Natural killer cell treated with Interleukin-12 subunit alpha and Interleukin-12 subunit beta and Interleukin-15 and Interleukin-18, amount 100 ng/mL, for 72 hours (primary cell): ENCODE data around the gene RNASEL. TPM values are rescaled to one million over a fixed set of nuclear protein-coding genes. Genes with fewer than 3 reads are reported as not detected.
A peak's percentile ranks its signal among the peaks of the same experiment; 100 is the strongest.

Experiments
- ATAC-seq, 2 donors: fragments of 150-1000 bp; cut with Tn5 transposase in 1 of 2; sonication (Bioruptor Pico), chemical (Tn5 transposase) in 1 of 2; 2 replicates each; pipeline ENCODE4 v1.10.0; 2021
- DNase-seq: peaks from one replicate; pipeline ENCODE4 v3.0.0; 2022; ENCODE audit warnings: low spot score
- H3K27ac Mint-ChIP-seq, 2 donors: 1 replicate in 1 of 2; 2 replicates in 1 of 2; pipeline ENCODE4 v1.8.0; 2022; ENCODE audit warnings: mixed read lengths in 2 of 2, mild to moderate bottlenecking in 1 of 2, moderate library complexity in 1 of 2
- H3K27me3 Mint-ChIP-seq, 2 donors: 1 replicate in 1 of 2; 2 replicates in 1 of 2; pipeline ENCODE4 v1.8.0; 2022; ENCODE audit warnings: mixed read lengths in 2 of 2
- H3K36me3 Mint-ChIP-seq: one replicate; pipeline ENCODE4 v1.8.0; 2022; ENCODE audit warnings: mixed read lengths
- H3K4me1 Mint-ChIP-seq, 2 donors: 1 replicate in 1 of 2; 2 replicates in 1 of 2; pipeline ENCODE4 v1.8.0; 2022; ENCODE audit warnings: low read depth in 2 of 2, mixed read lengths in 2 of 2, mild to moderate bottlenecking in 1 of 2
- H3K4me3 Mint-ChIP-seq: one replicate; pipeline ENCODE4 v1.8.0; 2022; ENCODE audit warnings: mixed read lengths
- H3K9me3 Mint-ChIP-seq: 2 replicates; pipeline ENCODE4 v1.8.0; 2022; ENCODE audit warnings: mixed read lengths
- total RNA-seq, 2 donors: library from RNA; stranded (reverse); gene quantifications; one replicate each; pipeline ENCODE4 v1.2.3, GENCODE V29; 2022

Gene RNASEL
- total RNA-seq, 2 donors from 2014 or later = 3.0 to 5.1 TPM

DNA sequence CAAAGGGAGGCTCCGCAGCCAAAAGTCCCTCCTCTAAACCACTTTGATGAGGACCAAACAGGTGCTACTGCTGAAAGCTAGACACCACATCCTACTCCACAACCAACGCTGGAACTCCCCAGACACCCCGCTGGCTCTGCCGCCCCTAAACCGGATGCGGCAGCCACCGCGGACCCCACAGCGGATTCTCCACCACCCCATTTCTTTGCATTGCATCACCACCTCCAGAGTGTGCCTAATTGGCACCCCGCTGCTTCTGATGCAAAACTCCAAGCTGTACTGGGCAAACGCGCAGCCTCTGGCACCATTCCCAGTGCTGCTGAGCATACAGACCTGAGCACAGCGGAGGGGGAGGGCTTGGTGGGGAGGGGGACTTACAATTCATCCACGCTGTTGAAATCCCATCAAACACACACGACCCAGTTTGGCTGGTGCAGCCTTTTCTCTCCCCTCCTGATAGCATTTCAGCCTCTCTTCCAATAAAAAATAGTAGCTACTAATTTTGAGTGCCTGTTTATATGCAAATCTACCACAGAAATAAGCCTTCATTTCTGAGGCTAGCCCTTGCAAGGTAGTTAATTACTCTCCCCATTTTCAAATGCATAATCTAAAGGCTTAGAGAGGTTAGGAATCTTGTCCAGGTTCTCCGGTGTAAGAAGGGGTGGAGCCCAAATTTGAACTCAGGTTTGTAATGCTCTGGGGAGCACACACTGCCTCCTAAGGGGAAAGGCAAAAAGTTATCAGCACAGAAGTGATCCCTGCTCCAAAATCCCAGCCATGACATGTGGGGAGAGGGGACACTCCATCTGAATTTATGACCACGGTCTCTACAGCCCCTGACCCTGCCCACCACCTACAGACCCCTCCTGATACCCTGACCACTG, 27.3 kb upstream of the RNASEL start:
- peak overlapping the region; percentile 79 for H3K4me3 Mint-ChIP-seq

DNA sequence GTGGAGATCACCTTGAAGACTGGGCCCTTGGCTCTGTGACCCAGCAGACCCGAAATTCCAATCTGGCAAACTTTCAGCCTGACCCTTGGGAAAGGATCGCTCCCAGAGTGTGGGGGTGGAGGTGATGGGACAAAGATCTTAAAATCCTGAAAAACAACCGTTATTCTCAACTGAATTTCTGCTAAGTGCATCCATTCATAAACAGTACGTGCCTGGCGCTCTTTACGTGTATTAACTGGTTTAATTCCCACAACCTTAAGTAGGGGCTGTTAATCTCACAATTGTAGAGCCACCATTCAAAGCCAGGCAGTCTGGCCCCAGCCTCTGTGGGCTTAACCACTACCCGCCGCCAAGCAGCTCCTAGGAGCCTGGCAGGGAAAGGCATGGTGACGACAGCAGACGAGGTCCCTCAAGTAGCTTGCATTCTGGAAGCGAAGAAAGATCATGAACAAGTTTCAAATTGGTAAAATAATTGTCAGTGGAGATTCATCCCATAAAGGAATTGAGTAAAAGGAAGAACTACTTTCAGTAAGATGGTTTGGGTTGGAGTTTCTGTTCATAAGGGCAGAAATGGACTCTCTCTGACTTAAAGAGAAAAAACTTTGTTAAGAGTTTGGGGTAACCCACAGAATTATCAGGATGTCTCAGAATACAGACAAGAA, 26.5 kb upstream of the RNASEL start:
- Mint-ChIP-seq H3K4me3 (peak overlapping the region; percentile 79), H3K4me1 (peaks cover 61 to 72% of the 10 kb centered on the region in 2 donors), H3K9me3 (no peaks in the 10 kb centered on the region), H3K27ac (peak overlapping the region; percentile 73 to 82), H3K36me3 (peaks cover 3% of the 10 kb centered on the region), H3K27me3 (peaks cover 9 to 35% of the 10 kb centered on the region in 2 donors)
- ATAC-seq = peak; percentile 53 to 54
- DNase-seq = no peak

More for the DNA sequence above, 27.3 kb upstream of the RNASEL start:
- DNase-seq (peak; percentile 90), ATAC-seq (peak; percentile 87 to 89)
- H3K4me1 Mint-ChIP-seq = peaks cover 63 to 73% of the 10 kb centered on the region in 2 donors
- H3K27ac Mint-ChIP-seq = peak overlapping the region; percentile 73 to 82
- H3K27me3 Mint-ChIP-seq = peaks cover 3 to 34% of the 10 kb centered on the region in 2 donors
- H3K9me3 Mint-ChIP-seq = no peaks in the 10 kb centered on the region
- peaks cover 8% of the 10 kb centered on the region for H3K36me3 Mint-ChIP-seq

DNA sequence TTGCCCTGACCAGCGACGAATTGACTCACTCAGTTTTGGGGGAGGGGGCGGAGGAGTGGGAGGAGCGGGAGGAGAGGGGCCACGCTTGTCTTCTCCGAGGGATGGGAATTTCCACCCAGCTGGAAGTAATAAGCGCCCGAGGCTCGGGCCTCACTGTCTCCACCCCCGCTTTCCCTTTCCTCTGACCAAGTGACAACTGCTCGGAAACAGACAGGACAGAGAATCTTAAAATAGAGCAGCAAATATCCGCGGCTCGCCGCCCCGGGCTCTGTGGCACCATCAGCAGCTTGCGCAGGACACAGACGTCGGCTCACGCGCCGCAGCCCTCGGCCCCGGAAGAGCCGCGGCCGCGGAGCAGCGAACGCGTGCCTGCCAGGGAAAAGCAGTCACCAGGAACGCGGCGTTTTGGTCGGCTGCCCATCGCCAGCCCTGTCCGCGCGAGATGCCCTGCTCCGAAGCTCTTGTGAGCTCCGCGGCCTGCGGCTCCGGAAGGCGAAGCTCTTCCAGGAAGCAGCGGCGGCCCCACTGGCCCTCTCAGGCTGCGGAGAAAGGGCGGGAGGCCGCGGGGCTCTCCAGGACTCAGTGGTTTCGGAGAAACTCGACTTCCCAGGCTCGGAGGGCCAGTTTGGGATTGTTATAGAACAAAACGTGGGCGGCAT, 25.9 kb upstream of the RNASEL start:
- Mint-ChIP-seq H3K4me3 (peak overlapping the region; percentile 79), H3K36me3 (no peaks in the 10 kb centered on the region), H3K27ac (peak overlapping the region; percentile 73 to 82), H3K4me1 (peaks cover 60 to 70% of the 10 kb centered on the region in 2 donors), H3K27me3 (peaks cover 9 to 34% of the 10 kb centered on the region in 2 donors), H3K9me3 (no peaks in the 10 kb centered on the region)
- ATAC-seq (peak; percentile 69 to 81), DNase-seq (peak; percentile 88)

DNA sequence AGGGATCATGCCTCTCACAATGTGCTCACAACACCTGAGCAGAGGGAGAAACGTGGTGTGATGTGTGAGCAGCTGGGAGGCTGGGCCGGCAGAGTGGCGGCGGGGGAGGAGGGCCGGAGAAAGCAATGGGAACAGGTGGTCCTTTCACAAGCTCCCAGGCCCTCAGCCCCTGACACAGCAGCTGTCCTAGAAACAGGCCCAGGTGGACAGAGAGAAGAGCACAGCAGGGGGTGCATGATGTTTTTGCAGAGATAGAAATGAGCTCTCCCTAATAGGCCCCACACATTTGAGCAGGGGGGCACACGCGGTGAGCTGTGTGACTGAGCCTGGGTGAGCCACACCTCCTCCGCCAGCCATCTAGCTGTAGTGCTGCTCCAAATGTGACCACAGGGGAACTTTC, 22.7 kb upstream of the RNASEL start:
- H3K27ac Mint-ChIP-seq = no peak overlapping the region
- DNase-seq (no peak), ATAC-seq (no peak)
- peaks cover 60 to 63% of the 10 kb centered on the region in 2 donors for H3K4me1 Mint-ChIP-seq
- H3K27me3 Mint-ChIP-seq = peaks cover 29 to 52% of the 10 kb centered on the region in 2 donors
- H3K36me3 Mint-ChIP-seq = no peaks in the 10 kb centered on the region
- H3K9me3 Mint-ChIP-seq = no peaks in the 10 kb centered on the region
- no peak overlapping the region for H3K4me3 Mint-ChIP-seq

DNA sequence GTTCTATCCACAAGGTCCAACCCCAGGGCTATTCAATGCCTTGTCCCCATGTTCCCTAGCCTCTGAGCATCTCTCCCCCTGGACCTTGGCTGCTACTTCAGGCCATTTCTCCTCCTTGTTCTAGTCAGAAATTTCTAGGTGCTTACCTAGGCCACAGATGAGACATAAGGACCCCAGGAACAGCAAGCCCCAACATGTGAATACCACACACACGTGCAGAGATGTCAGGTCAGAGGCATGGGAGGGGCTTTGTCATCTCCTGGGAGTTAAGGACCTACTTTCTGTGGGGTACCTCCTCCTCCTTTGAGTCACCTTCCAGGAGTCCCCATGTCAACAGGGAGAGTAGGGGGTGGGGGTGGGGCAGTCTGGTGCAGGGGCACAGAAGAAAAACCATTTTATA, 22.3 kb upstream of the RNASEL start:
- no peaks in the 10 kb centered on the region for H3K9me3 Mint-ChIP-seq
- no peak for DNase-seq
- H3K27me3 Mint-ChIP-seq = peaks cover 29 to 54% of the 10 kb centered on the region in 2 donors
- no peak for ATAC-seq
- H3K36me3 Mint-ChIP-seq = no peaks in the 10 kb centered on the region
- H3K4me1 Mint-ChIP-seq = peaks cover 55 to 62% of the 10 kb centered on the region in 2 donors
- no peak overlapping the region for H3K4me3 Mint-ChIP-seq
- peak overlapping the region in 1 of 2 donors; percentile 68 for H3K27ac Mint-ChIP-seq

DNA sequence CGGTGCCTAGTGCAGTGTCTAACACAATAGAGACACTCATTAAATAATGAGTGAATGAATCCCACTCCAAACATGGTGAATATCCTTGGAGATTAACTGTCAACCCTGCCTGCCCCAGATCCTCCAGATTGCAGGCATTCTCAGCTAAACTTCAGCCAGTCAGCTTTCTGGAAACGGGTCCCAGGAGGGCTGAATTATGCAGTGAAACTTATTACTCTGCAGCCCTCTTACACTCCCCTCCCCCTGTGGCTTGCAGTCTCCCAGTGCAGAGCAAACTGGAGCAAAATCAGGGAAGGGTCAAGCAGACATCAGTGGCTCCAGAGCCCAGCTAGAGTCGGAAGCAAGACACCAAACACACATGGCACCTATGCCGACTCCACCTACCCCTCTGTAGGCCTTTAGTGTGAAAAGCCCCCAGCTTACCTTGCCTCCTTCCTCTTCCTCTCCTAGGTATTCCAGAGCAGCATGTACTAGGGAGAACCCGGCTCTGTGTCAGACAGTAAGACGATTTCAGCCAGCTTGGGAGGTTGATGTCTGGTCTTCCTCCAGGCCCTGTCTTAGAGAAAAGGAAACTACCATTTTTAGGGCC, 21.6 kb upstream of the RNASEL start:
- no peak for DNase-seq
- Mint-ChIP-seq H3K4me1 (peaks cover 49 to 55% of the 10 kb centered on the region in 2 donors), H3K4me3 (no peak overlapping the region), H3K27ac (peak overlapping the region in 1 of 2 donors; percentile 68), H3K27me3 (peaks cover 29 to 54% of the 10 kb centered on the region in 2 donors), H3K36me3 (no peaks in the 10 kb centered on the region), H3K9me3 (no peaks in the 10 kb centered on the region)
- ATAC-seq = no peak

DNA sequence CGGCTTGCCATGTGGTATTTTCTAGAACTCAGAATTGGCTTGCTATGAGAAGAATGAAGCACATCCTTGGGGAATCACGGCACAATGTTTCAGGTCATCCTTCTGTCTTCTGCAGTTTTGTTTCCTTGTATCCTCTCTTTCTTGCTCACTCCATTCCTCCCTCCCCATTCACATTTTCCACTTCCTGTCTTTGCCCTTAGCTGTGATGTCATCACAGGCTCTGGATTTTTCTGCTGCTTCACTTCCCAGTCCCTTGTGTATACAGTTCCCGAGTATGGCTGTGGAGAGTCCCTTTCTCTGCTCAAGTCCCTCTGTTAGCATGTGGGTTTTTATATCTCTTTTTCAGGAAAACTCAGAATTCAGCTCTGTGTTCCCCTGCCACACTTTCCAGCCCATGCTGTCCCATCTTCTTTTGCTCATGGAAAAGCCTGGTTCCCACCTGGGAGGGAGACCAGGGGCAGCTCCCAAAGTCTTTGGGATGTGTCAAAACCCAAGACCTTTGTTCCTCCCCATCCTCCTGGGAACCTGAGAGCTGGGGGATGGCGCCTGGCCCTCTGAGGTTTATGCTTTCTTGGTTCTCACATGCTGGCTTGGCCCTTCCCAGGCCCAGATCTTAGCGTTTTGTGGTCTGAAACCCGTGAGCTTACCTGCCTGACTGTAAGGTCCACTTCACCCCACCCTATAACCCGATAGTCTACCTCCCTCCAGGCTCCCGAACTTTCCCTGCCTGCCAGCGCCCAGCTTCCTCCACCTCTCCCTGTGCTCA, 20.0 kb upstream of the RNASEL start:
- Mint-ChIP-seq H3K9me3 (no peaks in the 10 kb centered on the region), H3K4me1 (peaks cover 41 to 57% of the 10 kb centered on the region in 2 donors), H3K4me3 (peak overlapping the region; percentile 1), H3K36me3 (no peaks in the 10 kb centered on the region), H3K27ac (peak overlapping the region in 1 of 2 donors; percentile 30), H3K27me3 (peaks cover 29 to 54% of the 10 kb centered on the region in 2 donors)
- DNase-seq = no peak
- no peak for ATAC-seq

DNA sequence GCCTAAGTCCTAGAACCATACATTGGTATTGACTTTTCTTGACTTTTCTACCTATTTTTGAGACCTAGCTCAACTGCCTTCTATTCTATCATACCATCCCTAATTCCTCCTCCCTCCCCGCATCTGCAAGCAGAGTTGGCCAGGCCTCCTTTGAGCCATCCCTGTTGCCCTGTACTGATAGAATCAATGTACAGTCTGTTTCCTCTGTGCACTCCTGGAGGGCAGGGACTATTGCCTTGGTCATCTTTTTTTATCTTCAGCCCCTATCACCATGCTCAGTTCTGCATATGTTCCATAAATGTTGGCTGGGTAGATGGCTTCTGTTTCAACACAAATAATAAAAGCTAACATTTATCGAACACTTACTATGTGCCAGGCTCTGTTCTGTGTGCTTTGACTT, 19.2 kb upstream of the RNASEL start:
- Mint-ChIP-seq H3K9me3 (no peaks in the 10 kb centered on the region), H3K36me3 (no peaks in the 10 kb centered on the region), H3K4me1 (peaks cover 33 to 49% of the 10 kb centered on the region in 2 donors), H3K27me3 (peaks cover 29 to 47% of the 10 kb centered on the region in 2 donors), H3K4me3 (peak overlapping the region; percentile 33), H3K27ac (no peak overlapping the region)
- ATAC-seq (no peak), DNase-seq (no peak)

DNA sequence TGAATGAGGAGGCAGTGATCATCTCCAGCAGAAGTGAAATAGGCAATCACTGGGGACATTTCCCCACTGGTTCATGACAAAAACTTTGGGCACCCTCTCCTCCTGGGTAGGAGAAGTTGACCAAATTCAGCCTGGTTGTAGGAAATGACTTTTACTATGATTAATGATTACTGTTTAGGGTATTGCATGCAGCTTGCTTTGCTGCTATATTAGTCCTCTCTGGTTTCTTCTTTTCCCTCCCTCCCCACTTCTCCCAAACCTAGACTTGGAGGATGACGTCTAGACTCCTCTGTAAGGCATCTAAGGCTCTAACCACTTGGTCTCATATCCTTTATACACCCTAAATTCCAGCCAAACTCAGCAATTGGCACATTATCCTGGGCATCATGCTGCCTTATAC, 18.5 kb upstream of the RNASEL start:
- Mint-ChIP-seq H3K27ac (no peak overlapping the region), H3K36me3 (no peaks in the 10 kb centered on the region), H3K9me3 (no peaks in the 10 kb centered on the region), H3K4me3 (no peak overlapping the region), H3K4me1 (peaks cover 33 to 45% of the 10 kb centered on the region in 2 donors), H3K27me3 (peaks cover 29 to 43% of the 10 kb centered on the region in 2 donors)
- ATAC-seq = no peak
- DNase-seq = no peak

DNA sequence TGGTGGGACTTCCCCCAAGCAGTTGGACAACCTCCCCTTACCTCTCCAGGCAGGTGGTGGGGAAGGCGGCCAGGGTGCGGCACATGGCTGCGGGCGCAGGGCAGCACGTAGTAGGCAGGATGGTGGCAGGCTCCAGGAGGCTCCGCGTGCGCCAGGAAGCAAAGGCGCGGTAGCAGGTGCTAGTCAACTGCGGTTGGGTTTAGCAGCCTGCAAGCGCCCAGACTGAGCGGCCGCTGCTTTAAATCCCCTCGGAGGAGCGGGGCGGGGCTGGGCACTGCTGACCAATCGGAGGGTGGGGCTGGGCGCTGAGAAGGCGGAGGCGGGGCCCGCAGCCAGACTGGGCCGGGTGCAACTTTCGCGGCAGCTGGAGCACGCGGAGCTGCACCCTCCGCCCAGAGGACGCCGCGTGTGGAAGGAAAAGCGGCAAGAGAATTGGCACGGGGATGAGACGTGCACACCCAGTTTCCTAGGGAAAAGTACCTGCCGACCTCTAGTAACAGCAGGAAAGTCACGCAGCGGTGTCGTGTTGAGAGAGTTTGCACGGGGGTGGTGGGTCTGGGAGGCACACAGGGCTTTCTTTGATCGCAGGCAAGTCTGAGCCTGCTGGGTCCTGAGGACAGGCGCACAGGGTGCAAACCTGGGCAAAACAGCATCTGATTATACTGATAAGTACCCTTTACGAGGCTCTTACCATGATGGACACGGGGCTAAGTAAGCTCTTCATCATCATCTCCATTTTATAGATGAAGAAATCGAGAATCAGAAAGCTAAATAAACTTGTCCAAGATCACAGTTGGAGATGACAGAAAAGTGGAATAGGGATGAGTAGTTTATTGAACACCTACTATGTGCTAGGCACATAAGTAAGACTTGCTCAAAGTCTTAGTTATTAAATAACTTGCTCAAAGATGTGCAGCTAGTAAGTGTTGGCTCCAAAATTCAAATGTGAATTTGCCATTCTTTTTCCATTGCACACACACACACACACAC, 15.4 kb upstream of the RNASEL start, which contains the start of gene RGS16:
RGS16 (minus strand) TSS at position 215 of the 990 bp plus-strand sequence; CDS start at position 85, 130 bp downstream.
- H3K36me3 Mint-ChIP-seq = no peaks in the 10 kb centered on the region
- peaks cover 15 to 28% of the 10 kb centered on the region in 2 donors for H3K27me3 Mint-ChIP-seq
- H3K9me3 Mint-ChIP-seq = no peaks in the 10 kb centered on the region
- H3K4me3 Mint-ChIP-seq = no peak within 1 kb of the TSS
- DNase-seq (peak; percentile 96), ATAC-seq (peak; percentile 98 to 99)
- peaks cover 20 to 37% of the 10 kb centered on the region in 2 donors for H3K4me1 Mint-ChIP-seq
- no peak within 1 kb of the TSS for H3K27ac Mint-ChIP-seq

DNA sequence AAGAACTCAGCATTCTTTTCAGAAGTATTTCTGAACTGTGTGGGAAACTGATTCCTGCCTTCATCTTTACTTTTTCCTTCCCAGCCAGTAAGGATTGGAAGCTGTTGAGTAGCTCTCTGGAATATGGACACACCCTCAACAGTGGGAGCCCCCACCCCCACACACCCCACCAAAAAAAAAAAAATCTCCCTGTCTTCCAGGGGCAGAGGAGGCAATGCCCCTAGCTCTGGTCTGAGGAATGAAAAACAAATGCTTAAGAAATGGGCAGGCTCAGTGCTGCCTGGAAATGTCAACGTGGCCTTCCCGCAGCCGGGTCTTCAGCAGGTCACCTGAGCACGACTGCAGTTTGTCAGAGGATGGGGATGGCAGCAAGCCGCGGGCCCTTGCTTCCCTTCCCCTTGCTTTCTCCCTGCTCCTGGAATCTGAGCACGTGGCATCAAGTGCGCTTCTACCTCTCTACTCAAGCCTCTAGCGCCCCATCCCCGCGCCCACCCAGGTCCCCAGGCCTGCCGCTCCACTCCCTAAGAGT, 14.7 kb upstream of the RNASEL start:
- peaks cover 11 to 20% of the 10 kb centered on the region in 2 donors for H3K27me3 Mint-ChIP-seq
- H3K4me3 Mint-ChIP-seq = no peak overlapping the region
- ATAC-seq (peak in 1 of 2 donors; percentile 1), DNase-seq (no peak)
- H3K27ac Mint-ChIP-seq = no peak overlapping the region
- no peaks in the 10 kb centered on the region for H3K9me3 Mint-ChIP-seq
- H3K36me3 Mint-ChIP-seq = no peaks in the 10 kb centered on the region
- H3K4me1 Mint-ChIP-seq = peaks cover 15 to 32% of the 10 kb centered on the region in 2 donors
